GM23338 (cell line): Measurements from ENCODE around the gene MAFB. TPM values are rescaled to one million over a fixed set of nuclear protein-coding genes. Genes with fewer than 3 reads are reported as not detected.

ENCODE experiments used
- ATAC-seq: fragments of 200-7000 bp; cut with Tn5 transposase; 3 replicates; pipeline ENCODE4 v1.9.1; 2020
- DNase-seq: peaks from one replicate; pipeline ENCODE4 v3.0.0-alpha.2; 2015; ENCODE audit warnings: low spot score
- H2AFZ ChIP-seq: fragments of 200-600 bp; sonication (generic); 2 replicates; pipeline ENCODE4 v1.8.0; 2016; ENCODE audit warnings: antibody characterized with exemption, mild to moderate bottlenecking, moderate library complexity
- H3F3A ChIP-seq: fragments of 200-600 bp; sonication (generic); replicated peaks from 2 replicates; pipeline ENCODE4 v1.8.0; 2017; ENCODE audit warnings: antibody characterized with exemption, mixed run types, low read depth
- H3K27ac ChIP-seq: fragments of 200-600 bp; sonication (generic); 2 replicates; pipeline ENCODE4 v1.6.1; 2016; ENCODE audit warnings: low read depth
- H3K27me3 ChIP-seq: fragments of 200-600 bp; sonication (generic); 2 replicates; pipeline ENCODE4 v1.8.0; 2016; ENCODE audit warnings: mild to moderate bottlenecking, mixed run types, moderate library complexity; ENCODE audit not compliant: insufficient read depth
- H3K36me3 ChIP-seq: fragments of 200-600 bp; sonication (generic); 2 replicates; pipeline ENCODE4 v1.8.0; 2016; ENCODE audit warnings: mild to moderate bottlenecking; ENCODE audit not compliant: insufficient read depth
- H3K4me1 ChIP-seq: fragments of 200-600 bp; sonication (generic); 2 replicates; pipeline ENCODE4 v1.8.0; 2016; ENCODE audit warnings: mild to moderate bottlenecking, moderate library complexity; ENCODE audit not compliant: insufficient read depth
- H3K4me2 ChIP-seq: fragments of 200-600 bp; sonication (generic); 2 replicates; pipeline ENCODE4 v1.7.1; 2017; ENCODE audit warnings: mixed run types
- H3K4me3 ChIP-seq: fragments of 200-600 bp; sonication (generic); 2 replicates; pipeline ENCODE4 v1.6.1; 2016; ENCODE audit warnings: mixed run types
- H3K79me2 ChIP-seq: fragments of 200-600 bp; sonication (generic); replicated peaks from 2 replicates; pipeline ENCODE4 v1.8.0; 2017; ENCODE audit warnings: mild to moderate bottlenecking; ENCODE audit not compliant: insufficient read depth
- H3K9me2 ChIP-seq: fragments of 200-600 bp; sonication (generic); 2 replicates; pipeline ENCODE4 v1.8.0; 2017; ENCODE audit not compliant: insufficient read depth
- H4K20me1 ChIP-seq: fragments of 200-600 bp; sonication (generic); replicated peaks from 2 replicates; pipeline ENCODE4 v1.8.0; 2017; ENCODE audit warnings: mild to moderate bottlenecking; ENCODE audit not compliant: insufficient read depth
- H3K27ac Mint-ChIP-seq: 2 replicates; pipeline ENCODE4 v1.8.0; 2020; ENCODE audit warnings: inconsistent platforms, mild to moderate bottlenecking, moderate library complexity, mixed read lengths
- H3K27me3 Mint-ChIP-seq: 3 replicates; pipeline ENCODE4 v1.8.0; 2022; ENCODE audit warnings: low read depth, mild to moderate bottlenecking, moderate library complexity, mixed read lengths, inconsistent platforms; ENCODE audit not compliant: insufficient read depth, poor library complexity
- H3K36me3 Mint-ChIP-seq: 3 replicates; pipeline ENCODE4 v1.8.0; 2021; ENCODE audit warnings: low read depth, mild to moderate bottlenecking, inconsistent platforms, moderate library complexity, mixed read lengths
- H3K4me1 Mint-ChIP-seq: 3 replicates; pipeline ENCODE4 v1.8.0; 2020; ENCODE audit warnings: mild to moderate bottlenecking, inconsistent platforms, mixed read lengths
- H3K4me3 Mint-ChIP-seq: 3 replicates; pipeline ENCODE4 v1.8.0; 2021; ENCODE audit warnings: moderate library complexity, mild to moderate bottlenecking, inconsistent platforms, mixed read lengths
- H3K9me3 Mint-ChIP-seq: 3 replicates; pipeline ENCODE4 v1.8.0; 2020; ENCODE audit warnings: moderate library complexity, mild to moderate bottlenecking, inconsistent platforms, mixed read lengths
- CREB1 ChIP-seq: fragments of 250-450 bp; sonication (Bioruptor Pico); IDR thresholded peaks from 2 replicates; pipeline ENCODE4 v1.5.0; 2020; ENCODE audit warnings: low read depth, mild to moderate bottlenecking, moderate library complexity
- CTCF ChIP-seq, 2 experiments: fragments of 200-600 bp in 1 of 2; sonication (generic) in 1 of 2; conservative IDR thresholded peaks; 2 replicates each; pipeline versions ENCODE4 v1.5.1 to v1.6.1; 2016 to 2017; ENCODE audit warnings: antibody characterized with exemption in 2 of 2, low read depth in 2 of 2, mild to moderate bottlenecking in 2 of 2, moderate library complexity in 1 of 2
- ETS1 ChIP-seq: IDR thresholded peaks from 2 replicates; pipeline ENCODE4 v1.6.1; 2016; ENCODE audit warnings: antibody characterized with exemption
- EZH2 ChIP-seq: fragments of 200-600 bp; sonication (generic); IDR thresholded peaks from one replicate; pipeline ENCODE4 v1.8.0; 2017; ENCODE audit warnings: antibody characterized with exemption, mild to moderate bottlenecking, low read depth; ENCODE audit not compliant: unreplicated experiment
- EZH2phosphoT487 ChIP-seq: fragments of 200-600 bp; sonication (generic); IDR thresholded peaks from one replicate; pipeline ENCODE4 v1.8.1; 2018; ENCODE audit warnings: antibody characterized with exemption; ENCODE audit not compliant: unreplicated experiment
- JUNB ChIP-seq: IDR thresholded peaks from one replicate; pipeline ENCODE4 v1.6.1; 2016; ENCODE audit warnings: antibody characterized with exemption; ENCODE audit not compliant: unreplicated experiment
- NANOG ChIP-seq: IDR thresholded peaks from 2 replicates; pipeline ENCODE4 v1.6.1; 2016; ENCODE audit warnings: antibody characterized with exemption, borderline replicate concordance
- POLR2AphosphoS5 ChIP-seq: IDR thresholded peaks from 2 replicates; pipeline ENCODE4 v1.6.1; 2016; ENCODE audit warnings: antibody characterized with exemption, low read depth
- REST ChIP-seq: IDR thresholded peaks from one replicate; pipeline ENCODE4 v1.6.1; 2018; ENCODE audit warnings: antibody characterized with exemption; ENCODE audit not compliant: unreplicated experiment
- STAT1 ChIP-seq: IDR thresholded peaks from one replicate; pipeline ENCODE4 v1.6.1; 2016; ENCODE audit warnings: antibody characterized with exemption; ENCODE audit not compliant: unreplicated experiment
- ZNF114 ChIP-seq: fragments of 250-450 bp; sonication (Bioruptor Pico); IDR thresholded peaks from 2 replicates; pipeline ENCODE4 v1.5.0; 2020; ENCODE audit warnings: mild to moderate bottlenecking, moderate library complexity
- ZNF331 ChIP-seq: fragments of 250-450 bp; sonication (Bioruptor Pico); IDR thresholded peaks from 2 replicates; pipeline ENCODE4 v1.5.0; 2020; ENCODE audit warnings: low read depth, mild to moderate bottlenecking, moderate library complexity
- polyA plus RNA-seq: library from polyadenylated mRNA; unstranded; fragments of >200 nt; fragmentation: Nextera tagmentation; extraction: Ambion mirVana; gene quantifications from 2 replicates; pipeline ENCODE4 v1.2.1, GENCODE V29; 2016
- total RNA-seq: library from RNA; depleted of rRNA; stranded (reverse); fragments of >200 nt; shearing (Covaris generic); gene quantifications from 2 replicates; pipeline ENCODE4 v1.2.3, GENCODE V29; 2014
- TF ChIP-seq, protein P1 (sequence below): fragments of 250-450 bp; sonication (Bioruptor Pico); IDR thresholded peaks from 2 replicates; pipeline ENCODE4 v1.5.0; 2020; ENCODE audit warnings: mild to moderate bottlenecking, moderate library complexity

MAFB gene
- total and polyA plus RNA-seq, 2 experiments from 2014 or later, result 1.6 to 2.3 TPM

- TF ChIP-seq CTCF (conservative IDR thresholded peaks at IDR 0.05; ENCODE audit: low read depth in 2 of 2) (no peak), JUNB (no peak), EZH2 (no peak), EZH2phosphoT487 (no peak), CREB1 (CRISPR knock-in tag) (no peak), ETS1 (no peak), POLR2AphosphoS5 (no peak), ZNF331 (no peak), REST (no peak), ZNF114 (no peak), NANOG (no peak), STAT1 (no peak)
- TF ChIP-seq, protein P1, sequence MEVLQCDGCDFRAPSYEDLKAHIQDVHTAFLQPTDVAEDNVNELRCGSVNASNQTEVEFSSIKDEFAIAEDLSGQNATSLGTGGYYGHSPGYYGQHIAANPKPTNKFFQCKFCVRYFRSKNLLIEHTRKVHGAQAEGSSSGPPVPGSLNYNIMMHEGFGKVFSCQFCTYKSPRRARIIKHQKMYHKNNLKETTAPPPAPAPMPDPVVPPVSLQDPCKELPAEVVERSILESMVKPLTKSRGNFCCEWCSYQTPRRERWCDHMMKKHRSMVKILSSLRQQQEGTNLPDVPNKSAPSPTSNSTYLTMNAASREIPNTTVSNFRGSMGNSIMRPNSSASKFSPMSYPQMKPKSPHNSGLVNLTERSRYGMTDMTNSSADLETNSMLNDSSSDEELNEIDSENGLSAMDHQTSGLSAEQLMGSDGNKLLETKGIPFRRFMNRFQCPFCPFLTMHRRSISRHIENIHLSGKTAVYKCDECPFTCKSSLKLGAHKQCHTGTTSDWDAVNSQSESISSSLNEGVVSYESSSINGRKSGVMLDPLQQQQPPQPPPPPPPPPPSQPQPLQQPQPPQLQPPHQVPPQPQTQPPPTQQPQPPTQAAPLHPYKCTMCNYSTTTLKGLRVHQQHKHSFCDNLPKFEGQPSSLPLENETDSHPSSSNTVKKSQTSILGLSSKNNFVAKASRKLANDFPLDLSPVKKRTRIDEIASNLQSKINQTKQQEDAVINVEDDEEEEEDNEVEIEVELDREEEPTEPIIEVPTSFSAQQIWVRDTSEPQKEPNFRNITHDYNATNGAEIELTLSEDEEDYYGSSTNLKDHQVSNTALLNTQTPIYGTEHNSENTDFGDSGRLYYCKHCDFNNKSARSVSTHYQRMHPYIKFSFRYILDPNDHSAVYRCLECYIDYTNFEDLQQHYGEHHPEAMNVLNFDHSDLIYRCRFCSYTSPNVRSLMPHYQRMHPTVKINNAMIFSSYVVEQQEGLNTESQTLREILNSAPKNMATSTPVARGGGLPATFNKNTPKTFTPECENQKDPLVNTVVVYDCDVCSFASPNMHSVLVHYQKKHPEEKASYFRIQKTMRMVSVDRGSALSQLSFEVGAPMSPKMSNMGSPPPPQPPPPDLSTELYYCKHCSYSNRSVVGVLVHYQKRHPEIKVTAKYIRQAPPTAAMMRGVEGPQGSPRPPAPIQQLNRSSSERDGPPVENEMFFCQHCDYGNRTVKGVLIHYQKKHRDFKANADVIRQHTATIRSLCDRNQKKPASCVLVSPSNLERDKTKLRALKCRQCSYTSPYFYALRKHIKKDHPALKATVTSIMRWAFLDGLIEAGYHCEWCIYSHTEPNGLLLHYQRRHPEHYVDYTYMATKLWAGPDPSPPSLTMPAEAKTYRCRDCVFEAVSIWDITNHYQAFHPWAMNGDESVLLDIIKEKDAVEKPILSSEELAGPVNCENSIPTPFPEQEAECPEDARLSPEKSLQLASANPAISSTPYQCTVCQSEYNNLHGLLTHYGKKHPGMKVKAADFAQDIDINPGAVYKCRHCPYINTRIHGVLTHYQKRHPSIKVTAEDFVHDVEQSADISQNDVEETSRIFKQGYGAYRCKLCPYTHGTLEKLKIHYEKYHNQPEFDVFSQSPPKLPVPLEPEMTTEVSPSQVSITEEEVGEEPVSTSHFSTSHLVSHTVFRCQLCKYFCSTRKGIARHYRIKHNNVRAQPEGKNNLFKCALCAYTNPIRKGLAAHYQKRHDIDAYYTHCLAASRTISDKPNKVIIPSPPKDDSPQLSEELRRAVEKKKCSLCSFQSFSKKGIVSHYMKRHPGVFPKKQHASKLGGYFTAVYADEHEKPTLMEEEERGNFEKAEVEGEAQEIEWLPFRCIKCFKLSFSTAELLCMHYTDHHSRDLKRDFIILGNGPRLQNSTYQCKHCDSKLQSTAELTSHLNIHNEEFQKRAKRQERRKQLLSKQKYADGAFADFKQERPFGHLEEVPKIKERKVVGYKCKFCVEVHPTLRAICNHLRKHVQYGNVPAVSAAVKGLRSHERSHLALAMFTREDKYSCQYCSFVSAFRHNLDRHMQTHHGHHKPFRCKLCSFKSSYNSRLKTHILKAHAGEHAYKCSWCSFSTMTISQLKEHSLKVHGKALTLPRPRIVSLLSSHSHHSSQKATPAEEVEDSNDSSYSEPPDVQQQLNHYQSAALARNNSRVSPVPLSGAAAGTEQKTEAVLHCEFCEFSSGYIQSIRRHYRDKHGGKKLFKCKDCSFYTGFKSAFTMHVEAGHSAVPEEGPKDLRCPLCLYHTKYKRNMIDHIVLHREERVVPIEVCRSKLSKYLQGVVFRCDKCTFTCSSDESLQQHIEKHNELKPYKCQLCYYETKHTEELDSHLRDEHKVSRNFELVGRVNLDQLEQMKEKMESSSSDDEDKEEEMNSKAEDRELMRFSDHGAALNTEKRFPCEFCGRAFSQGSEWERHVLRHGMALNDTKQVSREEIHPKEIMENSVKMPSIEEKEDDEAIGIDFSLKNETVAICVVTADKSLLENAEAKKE (CRISPR knock-in tag), result no peak
- H3K9me2 ChIP-seq, result no peaks in the 10 kb centered on the region
- no peaks in the 10 kb centered on the region for H4K20me1 ChIP-seq
- peak; percentile 24 for DNase-seq
- H3F3A ChIP-seq, result no peaks in the 10 kb centered on the region
- H3K27me3 Mint-ChIP-seq, result peaks cover under 1% of the 10 kb centered on the region
- H3K4me3 Mint-ChIP-seq, result no peak overlapping the region
- H3K9me3 Mint-ChIP-seq, result no peaks in the 10 kb centered on the region
- no peaks in the 10 kb centered on the region for H3K36me3 ChIP-seq
- 0 out of 2 replicates have a peak, but pooled peaks cover 3% of the 10 kb centered on the region for H3K4me1 ChIP-seq
- peaks cover 10% of the 10 kb centered on the region; the same call in 1 of the 2 replicates for H3K27me3 ChIP-seq
- H3K27ac ChIP-seq, result no peak overlapping the region
- no peak overlapping the region for H2AFZ ChIP-seq
- no peak; the same call in 2 of the 3 replicates for ATAC-seq
- H3K4me2 ChIP-seq, result no peak overlapping the region
- no peak overlapping the region for H3K27ac Mint-ChIP-seq
- no peaks in the 10 kb centered on the region for H3K79me2 ChIP-seq
- peaks cover 10% of the 10 kb centered on the region for H3K4me1 Mint-ChIP-seq
- H3K36me3 Mint-ChIP-seq, result no peaks in the 10 kb centered on the region
- H3K4me3 ChIP-seq, result no peak overlapping the region
Observed at GRCh38 chr20:40673442-40673841, 15.6 kb downstream of the MAFB start.
